Tibial nerve (tissue), 4 donors: ENCODE measurements around the gene DTNBP1. TPM values are rescaled to one million over a fixed set of nuclear protein-coding genes. Genes with fewer than 3 reads are reported as not detected.

ENCODE experiments used
- DNase-seq, 2 donors: peaks; one replicate each; pipeline ENCODE4 v3.0.0-alpha.2; 2019; ENCODE audit warnings: low spot score in 2 of 2
- H3K27ac ChIP-seq, 4 donors: fragments of 200-600 bp; sonication (generic) in 3 of 4; one replicate each; pipeline ENCODE4 v1.5.1; 2017 to 2019; ENCODE audit warnings: mild to moderate bottlenecking in 1 of 4
- H3K27me3 ChIP-seq, 2 donors: fragments of 200-600 bp; sonication (generic) in 1 of 2; one replicate each; pipeline versions ENCODE4 v1.5.1 to v1.6.0; 2017 to 2019
- H3K36me3 ChIP-seq, 3 donors: fragments of 200-600 bp; sonication (generic); one replicate each; pipeline ENCODE4 v1.5.1; 2018 to 2019
- H3K4me1 ChIP-seq, 4 donors: fragments of 200-600 bp; sonication (generic) in 3 of 4; one replicate each; pipeline ENCODE4 v1.5.1; 2017 to 2019
- H3K4me3 ChIP-seq, 4 donors: fragments of 200-600 bp; sonication (generic) in 3 of 4; one replicate each; pipeline ENCODE4 v1.5.1; 2017 to 2019; ENCODE audit warnings: mild to moderate bottlenecking in 1 of 4, moderate library complexity in 1 of 4
- H3K9me3 ChIP-seq, 4 donors: fragments of 200-600 bp; sonication (generic) in 3 of 4; one replicate each; pipeline ENCODE4 v1.5.1; 2017 to 2019
- CTCF ChIP-seq, 5 experiments: fragments of 200-600 bp in 3 of 5; fragments of 450-650 bp in 2 of 5; sonication (generic) in 3 of 5; IDR thresholded peaks; one replicate each; pipeline ENCODE4 v1.5.1; 2016 to 2019; ENCODE audit warnings: antibody characterized with exemption in 5 of 5, mild to moderate bottlenecking in 3 of 5, moderate library complexity in 2 of 5
- EP300 ChIP-seq, 2 donors: sonication (generic); formaldehyde crosslinking; IDR thresholded peaks; one replicate each; pipeline ENCODE4 v1.6.1; 2017; ENCODE audit warnings: antibody characterized with exemption in 2 of 2, mild to moderate bottlenecking in 1 of 2
- POLR2A ChIP-seq, 2 donors: fragments of 450-650 bp; IDR thresholded peaks; one replicate each; pipeline ENCODE4 v1.6.1; 2017; ENCODE audit warnings: antibody characterized with exemption in 2 of 2, mild to moderate bottlenecking in 2 of 2, moderate library complexity in 2 of 2
- WGBS, 2 donors: methylation state at CpG; one replicate each; pipeline ENCODE4 v1.1.5; 2018; 5-methylcytosine and 5-hydroxymethylcytosine counted together
- total RNA-seq, 4 donors: library from RNA; depleted of rRNA; stranded (reverse); fragments of >200 nt; gene quantifications; one replicate each; pipeline ENCODE4 v1.1.0, GENCODE V29; 2016

DTNBP1 gene
- total RNA-seq, 4 donors from 2014 or later = 14.7 to 36.6 (median 16.1) TPM

DNA sequence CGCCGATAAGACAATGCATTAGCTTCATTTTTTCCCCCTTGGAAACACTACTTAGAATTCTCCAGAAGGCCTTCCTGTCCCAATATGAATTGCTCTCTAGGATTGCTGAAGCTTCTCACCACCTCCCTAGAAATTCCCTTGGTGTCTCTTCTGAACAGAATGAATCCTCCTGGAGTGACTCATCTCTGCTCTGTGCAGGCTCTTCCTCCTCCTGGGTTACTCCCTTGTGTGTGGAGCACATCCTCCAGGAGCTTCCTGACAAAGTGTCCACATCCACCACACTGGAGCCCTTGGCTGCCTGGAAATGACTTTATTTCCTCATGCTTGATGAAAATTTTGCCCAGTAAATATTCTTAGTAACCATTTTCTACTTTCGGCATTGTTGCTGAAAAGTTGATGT is 54.4 kb downstream of the DTNBP1 start:
- DNase-seq = no peak
- Histone ChIP-seq H3K4me3 (no peak overlapping the region), H3K36me3 (peaks cover 0 to 37% (median 0%) of the 10 kb centered on the region in 3 donors), H3K9me3 (no peaks in the 10 kb centered on the region), H3K27me3 (no peaks in the 10 kb centered on the region), H3K4me1 (no peaks in the 10 kb centered on the region), H3K27ac (no peak overlapping the region)
- TF ChIP-seq CTCF (IDR thresholded peaks at IDR 0.05) = no peak
- no peak for TF ChIP-seq POLR2A (IDR thresholded peaks at IDR 0.05)
- no peak for TF ChIP-seq EP300 (IDR thresholded peaks at IDR 0.05)
- WGBS, 2 donors = 85 to 89% methylated on average over 3 of the region's 3 CpGs

- H3K27ac ChIP-seq = no peak overlapping the region
- H3K4me1 ChIP-seq = no peaks in the 10 kb centered on the region
- no peaks in the 10 kb centered on the region for H3K9me3 ChIP-seq
- H3K27me3 ChIP-seq = no peaks in the 10 kb centered on the region
- WGBS, 2 donors = 76 to 91% methylated on average over 2 of the region's 2 CpGs
- H3K36me3 ChIP-seq = peaks cover 0 to 37% (median 0%) of the 10 kb centered on the region in 3 donors
- no peak for DNase-seq
- TF ChIP-seq EP300 (IDR thresholded peaks at IDR 0.05) = no peak
- no peak for TF ChIP-seq CTCF (IDR thresholded peaks at IDR 0.05)
- no peak for TF ChIP-seq POLR2A (IDR thresholded peaks at IDR 0.05)
- no peak overlapping the region for H3K4me3 ChIP-seq
Measured at GRCh38 chr6:15607603-15608002, 55.2 kb downstream of the DTNBP1 start.

GRCh38 chr6:15606347-15606746 is 56.5 kb downstream of the DTNBP1 start:
- no peak for DNase-seq
- H3K4me3 ChIP-seq = no peak overlapping the region
- WGBS, 2 donors = 93 to 100% methylated on average over 1 of the region's 1 CpG
- peaks cover 0 to 24% (median 0%) of the 10 kb centered on the region in 3 donors for H3K36me3 ChIP-seq
- no peaks in the 10 kb centered on the region for H3K9me3 ChIP-seq
- TF ChIP-seq EP300 (IDR thresholded peaks at IDR 0.05) = no peak
- no peak for TF ChIP-seq CTCF (IDR thresholded peaks at IDR 0.05)
- TF ChIP-seq POLR2A (IDR thresholded peaks at IDR 0.05) = no peak
- H3K4me1 ChIP-seq = no peaks in the 10 kb centered on the region
- no peaks in the 10 kb centered on the region for H3K27me3 ChIP-seq
- no peak overlapping the region for H3K27ac ChIP-seq

DNA sequence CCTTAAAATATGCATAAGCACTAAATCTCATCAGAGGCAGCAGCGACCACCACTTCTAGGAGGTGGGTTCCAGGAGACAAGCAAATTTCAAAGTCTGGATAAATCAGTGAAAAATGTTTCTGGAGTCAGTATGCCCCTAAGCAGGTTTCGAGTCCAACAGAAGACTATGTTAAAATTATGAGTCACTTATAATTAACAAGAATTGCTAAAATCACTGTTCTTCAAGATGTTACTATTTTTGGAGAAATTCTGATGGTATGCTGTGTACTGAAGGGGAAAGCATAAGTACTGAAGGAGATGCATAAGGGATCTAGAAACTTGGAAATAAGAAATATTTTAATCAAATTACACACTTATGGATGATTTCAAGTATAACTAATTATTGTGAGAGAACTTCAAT is 58.0 kb downstream of the DTNBP1 start:
- no peak overlapping the region for H3K4me3 ChIP-seq
- no peak overlapping the region for H3K27ac ChIP-seq
- H3K27me3 ChIP-seq = no peaks in the 10 kb centered on the region
- no peak for TF ChIP-seq EP300 (IDR thresholded peaks at IDR 0.05)
- no peak for TF ChIP-seq CTCF (IDR thresholded peaks at IDR 0.05)
- TF ChIP-seq POLR2A (IDR thresholded peaks at IDR 0.05) = no peak
- peaks cover 0 to 18% (median 0%) of the 10 kb centered on the region in 3 donors for H3K36me3 ChIP-seq
- WGBS, 2 donors = 91 to 94% methylated on average over 2 of the region's 2 CpGs
- DNase-seq = no peak
- no peaks in the 10 kb centered on the region for H3K4me1 ChIP-seq
- H3K9me3 ChIP-seq = no peaks in the 10 kb centered on the region

DNA sequence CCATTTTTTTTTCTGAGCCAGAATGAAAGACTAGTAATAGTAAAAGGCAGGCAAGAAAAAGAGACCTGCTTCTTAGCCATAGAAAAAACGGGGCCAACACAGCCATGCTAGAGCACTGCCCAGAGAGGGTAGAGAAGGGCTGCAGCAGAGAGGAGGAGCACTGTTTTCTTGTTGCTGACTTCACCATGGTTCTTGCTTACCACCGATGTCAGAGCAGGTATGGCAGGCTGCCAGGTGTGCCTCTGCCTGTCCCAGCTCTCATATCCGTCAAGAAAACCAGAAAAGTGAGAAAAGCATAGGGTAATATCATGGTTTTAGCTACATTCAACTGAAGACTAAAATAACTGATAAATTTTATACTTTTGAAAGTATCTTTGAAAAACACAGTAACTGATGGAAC is 60.7 kb downstream of the DTNBP1 start:
- Histone ChIP-seq H3K4me3 (no peak overlapping the region), H3K27ac (no peak overlapping the region), H3K4me1 (no peaks in the 10 kb centered on the region), H3K36me3 (peaks cover 0 to 10% (median 0%) of the 10 kb centered on the region in 3 donors), H3K9me3 (no peaks in the 10 kb centered on the region), H3K27me3 (no peaks in the 10 kb centered on the region)
- no peak for DNase-seq
- TF ChIP-seq EP300 (IDR thresholded peaks at IDR 0.05) (no peak), POLR2A (IDR thresholded peaks at IDR 0.05) (no peak), CTCF (IDR thresholded peaks at IDR 0.05) (no peak)
- 64 to 65% methylated on average over 3 of the region's 3 CpGs for WGBS, 2 donors
